Measurements from ENCODE around the gene MACF1.
"Not testable (repeated sequence)": the region's sequence is repeated elsewhere in the genome, so short reads cannot be mapped to it uniquely, and the experiment has no call there.

MACF1 gene

GRCh38 chr1:39524591-39525365, 320.3 kb downstream of the MACF1 start:
- DNase-seq (ENCODE audit: insufficient read length, low spot score) (no peak), FAIRE-seq (no peak)

- DNase-seq (ENCODE audit: insufficient read length, low spot score): no peak
- FAIRE-seq: no peak
Observed at GRCh38 chr1:39525366-39526165, 321.1 kb downstream of the MACF1 start.

- no peak for DNase-seq (ENCODE audit: insufficient read length, low spot score)
- no peak for FAIRE-seq
Observed at GRCh38 chr1:39526466-39527189, 322.1 kb downstream of the MACF1 start.

- not testable (repeated sequence) for DNase-seq (ENCODE audit: insufficient read length, low spot score); FAIRE-seq
Observed at GRCh38 chr1:39527190-39527579, 322.7 kb downstream of the MACF1 start.

GRCh38 chr1:39528082-39528481, 323.6 kb downstream of the MACF1 start:
- no peak for FAIRE-seq
- no peak for DNase-seq (ENCODE audit: insufficient read length, low spot score)

GRCh38 chr1:39529901-39530535, 325.5 kb downstream of the MACF1 start:
- FAIRE-seq: no peak
- no peak for DNase-seq (ENCODE audit: insufficient read length, low spot score)

GRCh38 chr1:39531526-39531925, 327.0 kb downstream of the MACF1 start:
- no peak for DNase-seq (ENCODE audit: insufficient read length, low spot score)

GRCh38 chr1:39533442-39533841, 328.9 kb downstream of the MACF1 start:
- DNase-seq (ENCODE audit: insufficient read length, low spot score) (no peak), FAIRE-seq (no peak)

More at GRCh38 chr1:39531526-39531925, 327.0 kb downstream of the MACF1 start:
- no peak for FAIRE-seq

Data from HTR-8/SVneo (cell line).